T-helper 2 cell (primary cell): ENCODE results near the gene WNT3.
A peak's percentile ranks its signal among the peaks of the same experiment; 100 is the strongest.

Source experiments
- DNase-seq, 5 experiments: peaks; one replicate each; pipeline versions ENCODE4 v3.0.0 to v3.0.0-alpha.2; 2012 to 2022

Gene WNT3

DNA sequence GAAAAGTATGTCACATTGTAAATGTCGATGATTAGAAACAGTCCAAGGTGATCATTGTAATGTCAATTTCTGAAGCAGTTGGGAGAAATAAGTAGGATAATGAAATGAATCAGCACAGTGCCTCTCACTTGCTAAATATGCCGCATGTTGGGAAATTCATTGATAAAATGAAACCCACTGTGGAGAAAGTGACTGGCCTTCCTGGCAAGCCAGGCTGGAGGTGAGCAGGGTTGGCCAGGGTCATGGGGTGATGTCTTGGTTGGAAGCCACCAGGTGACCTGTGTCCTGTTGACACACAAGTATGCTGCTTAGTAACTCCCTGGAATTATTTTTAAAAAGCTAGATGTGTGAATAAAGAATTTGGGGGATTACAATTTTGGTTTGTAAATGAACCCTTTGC is 18.0 kb upstream of the WNT3 start:
- DNase-seq = no peak

DNA sequence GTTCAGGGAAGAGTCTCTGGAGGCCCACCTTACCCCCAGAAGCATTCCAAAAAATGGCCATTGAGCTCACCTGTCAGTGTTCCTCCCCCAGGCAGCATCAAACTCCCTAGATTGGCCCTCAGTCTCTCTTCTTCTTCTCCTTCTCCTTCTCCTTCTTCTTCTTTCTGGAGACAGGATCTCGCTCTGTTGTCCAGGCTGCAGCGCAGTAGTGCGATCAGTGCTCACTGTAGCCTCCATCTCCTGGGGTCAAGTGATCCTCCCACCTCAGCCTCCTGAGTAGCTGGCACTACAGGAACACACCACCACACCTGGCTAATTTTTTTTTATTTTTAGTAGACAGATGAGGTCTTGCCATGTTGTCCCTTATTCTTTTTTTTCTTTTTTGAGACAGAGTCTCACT is 16.4 kb upstream of the WNT3 start:
- DNase-seq = no peak

DNA sequence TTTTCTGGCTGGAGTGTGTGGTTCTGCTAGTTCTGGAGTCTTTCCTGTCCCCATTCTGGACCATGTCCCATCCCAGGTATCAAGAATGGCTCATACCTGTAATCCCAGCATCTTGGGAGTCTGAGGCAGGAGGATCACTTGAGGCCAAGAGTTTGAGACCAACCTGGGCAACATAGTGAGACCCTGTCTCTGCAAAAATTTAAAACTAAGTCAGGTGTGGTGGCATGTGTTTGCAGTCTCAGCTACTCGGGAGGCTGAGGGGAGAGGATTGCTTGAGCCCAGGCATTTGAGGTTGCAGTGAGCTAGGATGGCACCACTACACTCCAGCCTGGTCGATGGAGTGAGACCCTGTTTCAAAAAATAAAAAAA is 15.3 kb upstream of the WNT3 start:
- no peak for DNase-seq

DNA sequence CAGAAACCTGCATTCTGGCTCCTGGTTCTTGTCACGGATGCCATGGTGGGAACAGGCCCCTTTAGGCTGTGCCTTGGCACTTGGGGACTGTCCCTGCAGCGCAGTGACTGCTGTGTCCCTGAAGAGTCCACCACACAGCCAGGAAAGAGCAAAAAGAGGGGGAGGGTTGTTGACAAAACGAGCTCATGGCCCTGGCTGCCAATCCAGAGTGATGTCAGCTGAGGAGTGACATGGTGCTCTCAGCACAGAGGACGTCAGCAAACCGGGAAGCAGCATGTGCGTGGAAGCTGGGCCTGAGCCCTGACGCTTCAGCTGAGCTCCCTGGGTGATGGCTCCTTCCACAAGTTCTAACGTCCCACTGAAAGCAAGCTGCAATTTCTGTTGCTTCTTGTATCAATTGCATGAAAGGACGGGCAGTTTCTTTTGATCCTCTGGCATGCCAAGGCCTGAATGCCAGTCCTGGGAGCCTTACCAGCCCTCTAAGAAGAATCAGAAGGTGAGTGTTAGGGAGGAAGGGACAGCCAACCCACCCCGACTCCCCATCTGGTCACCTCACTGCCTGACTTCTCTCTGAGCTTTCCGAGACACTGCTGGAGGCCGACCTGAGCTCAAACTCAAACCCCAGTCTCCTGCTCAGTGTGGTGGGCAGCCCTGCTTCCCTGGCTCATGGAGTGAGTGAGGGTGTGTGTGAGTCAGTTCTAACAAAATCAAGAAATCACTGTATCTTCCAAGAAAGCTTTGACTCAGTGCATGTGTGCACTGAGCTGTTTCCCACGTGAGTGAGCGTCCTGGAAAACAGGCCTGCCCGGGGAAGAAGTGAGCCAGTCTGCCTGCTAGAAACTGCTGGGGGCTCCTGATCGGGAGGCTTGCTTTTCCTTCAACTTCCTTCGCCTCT is 14.7 kb upstream of the WNT3 start:
- DNase-seq = no peak

DNA sequence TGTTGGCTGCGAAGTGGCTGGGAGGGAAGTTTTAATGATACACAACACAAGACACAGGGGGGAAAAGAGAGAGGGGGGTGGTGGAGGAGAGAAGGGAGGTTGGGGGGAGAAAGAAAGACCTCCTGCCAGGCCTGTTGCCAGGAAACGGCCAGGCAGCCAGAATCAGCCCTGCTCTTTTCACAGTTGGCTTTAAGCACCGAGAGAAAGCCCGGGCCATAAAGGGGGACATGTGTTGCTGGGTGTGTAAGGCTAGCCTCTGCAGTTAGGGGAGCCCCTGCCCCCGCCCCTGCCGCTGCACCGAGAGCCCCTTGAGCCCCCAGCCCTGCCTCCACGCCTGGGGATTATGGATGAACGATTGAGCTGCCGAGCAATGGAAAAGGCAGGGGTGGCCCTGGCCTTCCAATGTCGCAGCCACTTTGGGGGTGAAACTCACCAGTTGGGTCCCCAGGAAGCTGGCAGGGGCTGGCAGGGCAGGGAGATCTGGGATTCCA is 13.9 kb upstream of the WNT3 start:
- no peak for DNase-seq

DNA sequence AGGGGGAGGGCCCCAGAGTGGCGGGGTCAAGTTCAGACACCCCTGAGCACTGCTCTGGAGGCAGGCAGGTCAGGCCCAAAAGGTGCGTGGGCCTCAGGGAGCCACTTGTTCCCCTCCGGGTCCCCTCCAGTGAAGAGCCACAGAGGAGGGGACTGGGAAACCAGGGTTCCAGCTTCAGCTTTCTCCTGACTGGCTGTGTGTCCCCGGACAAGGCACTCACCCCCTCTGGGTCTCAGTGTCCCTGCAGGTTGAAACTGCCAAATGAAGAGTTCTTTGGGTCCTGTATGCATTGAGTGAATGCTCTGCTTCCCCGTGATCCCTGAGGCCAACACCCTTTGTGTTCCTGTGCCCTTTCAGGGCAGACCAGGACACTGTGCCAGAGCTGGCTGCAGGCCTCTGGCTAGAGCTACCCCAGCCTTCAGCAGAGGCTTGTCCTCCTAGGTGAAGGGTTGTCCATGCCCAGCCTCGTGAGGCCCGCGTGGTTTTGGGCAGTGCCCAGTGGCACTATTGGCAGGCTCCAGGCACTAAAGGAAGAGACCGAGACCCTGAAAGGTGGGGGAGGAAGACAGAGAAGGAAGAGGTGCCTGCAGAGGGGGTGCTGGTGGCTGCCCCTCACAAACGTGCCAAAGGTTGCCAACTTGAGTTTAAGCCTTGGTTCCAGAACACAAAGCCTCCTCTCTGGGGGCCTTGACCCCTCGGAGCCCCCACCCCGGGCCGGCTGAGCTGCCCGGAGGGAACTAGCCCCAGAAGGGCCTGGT is 13.3 kb upstream of the WNT3 start:
- DNase-seq = no peak

DNA sequence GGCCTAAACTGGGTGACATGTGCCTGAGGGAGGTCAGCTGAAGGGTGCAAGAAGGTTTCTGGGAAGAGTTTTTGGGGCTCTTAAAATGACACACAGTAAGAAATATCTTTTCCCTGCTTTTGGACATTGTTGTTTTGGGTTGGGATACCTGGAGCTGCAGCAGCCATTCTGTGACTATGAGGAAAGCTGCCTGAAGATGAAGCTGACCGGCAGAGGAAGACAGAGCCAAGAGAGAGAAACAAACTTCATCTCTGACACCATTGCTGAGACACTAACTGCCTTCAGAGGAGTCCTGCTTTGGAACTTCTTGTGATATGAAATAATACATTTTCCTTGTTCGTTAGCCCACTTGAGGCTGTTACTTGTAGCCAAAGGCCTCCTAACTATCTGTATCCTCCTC is 8.8 kb upstream of the WNT3 start:
- no peak for DNase-seq

DNA sequence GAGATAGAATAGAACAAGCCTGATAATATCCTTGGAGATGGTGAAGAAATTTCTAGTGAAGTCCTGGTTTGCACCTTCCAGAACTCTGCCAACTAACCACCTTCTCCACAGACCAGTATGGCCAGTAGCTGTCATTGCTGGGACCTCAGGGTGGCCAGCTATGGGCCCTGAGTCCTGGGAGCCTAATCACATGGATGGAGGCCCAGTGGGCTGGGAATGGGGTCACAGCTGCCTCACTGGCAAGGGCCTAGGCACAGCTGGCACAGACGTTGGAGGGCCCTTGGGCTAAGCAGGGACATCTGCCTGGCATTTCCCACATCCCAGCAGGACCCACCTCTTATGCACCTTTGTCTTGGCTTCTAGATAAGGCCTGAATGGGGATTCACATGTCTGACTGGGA is 7.6 kb upstream of the WNT3 start:
- DNase-seq = no peak

DNA sequence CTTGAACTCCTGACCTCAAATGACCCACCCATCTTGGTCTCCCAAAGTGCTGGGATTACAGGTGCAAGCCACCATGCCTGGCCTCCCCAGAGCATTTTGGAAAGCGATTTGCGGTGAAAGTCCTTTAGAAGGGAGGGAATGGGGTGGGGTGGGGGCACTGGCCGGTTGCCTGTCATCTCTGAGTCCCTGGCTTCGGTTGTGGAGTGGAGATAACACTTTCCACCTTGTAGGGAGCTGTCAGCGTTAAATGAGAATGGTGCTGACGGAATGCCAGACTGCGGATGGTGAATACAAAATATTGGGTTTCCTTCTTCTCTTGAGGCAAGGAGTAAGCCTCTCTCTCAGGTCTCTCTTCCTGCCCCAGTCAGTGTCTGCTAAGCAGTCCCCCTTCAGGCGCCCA is 5.2 kb upstream of the WNT3 start:
- no peak for DNase-seq

DNA sequence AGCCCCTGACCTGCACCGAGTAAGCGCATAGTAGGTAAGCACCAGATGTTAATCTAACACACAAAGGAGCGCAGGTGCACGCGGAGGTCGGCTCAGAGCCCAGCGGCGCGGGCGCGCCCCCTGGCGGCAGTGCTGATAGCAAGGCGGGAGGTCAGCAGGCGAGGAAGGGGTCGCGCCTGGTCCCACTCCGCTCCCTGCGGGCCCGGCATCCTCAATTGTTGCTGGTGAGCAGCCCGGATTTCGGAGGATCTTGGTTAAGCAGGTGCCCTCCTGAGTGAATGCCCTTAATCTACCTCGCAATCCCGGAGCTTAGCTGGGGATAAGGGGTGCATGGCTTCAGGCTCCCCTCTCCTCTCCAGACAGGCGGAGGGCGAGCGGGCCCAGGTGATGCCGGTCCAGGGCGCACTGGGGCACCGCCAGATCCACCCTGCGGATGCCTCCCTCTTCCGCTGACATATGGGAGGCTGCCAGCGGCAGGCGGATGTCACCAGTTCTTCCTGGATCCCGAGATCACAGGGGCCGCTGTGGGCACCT is 4.0 kb upstream of the WNT3 start:
- DNase-seq = peak in 2 of 5 experiments; percentile 10 to 27

DNA sequence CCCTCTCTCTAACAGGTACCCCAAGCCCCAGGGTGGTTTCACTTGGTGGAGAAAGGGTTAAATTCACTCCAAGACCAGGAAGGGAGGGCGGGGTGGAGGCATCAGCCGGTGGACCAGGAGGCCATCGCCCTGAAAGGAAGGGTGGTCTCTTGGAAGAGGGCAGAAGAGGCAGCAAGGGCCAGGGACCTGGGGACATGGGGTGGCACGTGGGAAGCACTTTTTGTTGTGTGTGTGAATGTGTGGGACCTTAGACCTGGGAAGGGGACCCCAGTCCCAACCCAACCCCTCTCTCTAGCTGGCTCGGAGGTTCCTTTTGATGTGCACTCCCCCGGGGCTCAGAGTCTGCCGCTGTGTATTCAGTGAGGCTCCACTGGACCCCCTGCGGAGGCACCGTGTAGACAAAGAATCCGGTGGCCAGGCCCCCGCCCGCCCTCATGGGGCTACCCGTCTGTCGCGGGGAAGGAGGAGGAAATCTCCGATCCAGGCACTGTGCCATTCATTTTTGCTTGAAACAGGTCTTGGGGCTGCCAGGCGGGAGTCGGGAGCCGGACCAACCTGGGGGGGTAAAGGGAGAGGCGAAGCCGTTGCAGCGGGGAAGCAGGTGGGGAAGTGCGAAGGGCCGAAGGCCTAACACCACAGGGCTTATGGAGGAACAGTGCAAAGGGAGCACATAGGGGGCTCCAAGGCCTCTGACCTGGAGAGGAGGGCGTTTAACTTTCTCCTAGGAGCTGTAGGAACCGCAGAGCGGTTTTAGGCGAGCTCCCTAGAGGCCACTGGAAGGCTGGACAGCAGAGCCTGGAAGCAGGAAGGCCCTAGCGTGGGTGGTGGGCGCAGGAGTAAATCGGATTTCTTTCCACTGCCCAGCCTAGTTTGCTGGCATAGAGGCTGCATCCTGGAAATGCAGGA is 3.2 kb upstream of the WNT3 start:
- DNase-seq = no peak

DNA sequence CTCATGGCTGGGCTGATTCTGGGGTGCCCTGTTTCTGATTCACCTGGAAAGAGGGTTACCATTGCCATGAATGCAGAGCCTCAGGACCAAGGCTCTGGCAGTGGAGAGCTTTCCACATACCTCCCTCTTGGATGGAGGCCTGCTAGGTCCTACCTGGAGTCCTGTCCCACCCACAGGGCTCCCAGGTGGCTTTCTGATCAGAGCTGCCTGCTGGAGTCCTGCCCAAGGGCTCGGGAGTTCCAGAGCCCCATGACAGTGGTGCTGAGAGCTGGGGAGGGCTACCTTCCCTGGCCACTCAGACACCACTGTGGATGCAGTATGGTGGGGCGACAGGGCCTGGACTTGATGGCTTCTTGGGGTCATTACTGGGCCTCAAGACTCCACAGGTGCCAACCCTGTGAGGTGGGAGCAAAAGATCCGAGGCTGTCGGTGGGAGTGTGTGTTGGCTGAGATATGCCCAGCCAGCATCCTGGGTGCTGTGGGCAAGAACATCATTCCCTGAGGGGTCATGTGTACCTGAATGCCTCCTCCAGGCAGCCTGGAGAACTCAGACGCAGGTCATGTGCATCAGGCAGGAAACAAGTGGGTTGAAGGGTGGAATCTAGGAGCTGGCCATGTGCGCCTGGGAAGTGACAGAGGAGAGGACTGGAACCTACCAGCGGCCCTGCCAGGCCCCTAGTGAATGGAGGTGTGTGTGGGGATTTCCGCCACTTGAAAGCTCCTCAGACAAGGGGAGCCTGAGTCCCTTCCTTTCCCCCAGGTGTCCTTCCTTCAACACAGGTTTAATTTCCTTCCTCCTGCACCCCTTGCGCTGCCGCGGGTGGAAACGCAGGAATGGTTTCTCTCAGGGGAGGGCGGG is 2.3 kb upstream of the WNT3 start:
- DNase-seq = no peak

DNA sequence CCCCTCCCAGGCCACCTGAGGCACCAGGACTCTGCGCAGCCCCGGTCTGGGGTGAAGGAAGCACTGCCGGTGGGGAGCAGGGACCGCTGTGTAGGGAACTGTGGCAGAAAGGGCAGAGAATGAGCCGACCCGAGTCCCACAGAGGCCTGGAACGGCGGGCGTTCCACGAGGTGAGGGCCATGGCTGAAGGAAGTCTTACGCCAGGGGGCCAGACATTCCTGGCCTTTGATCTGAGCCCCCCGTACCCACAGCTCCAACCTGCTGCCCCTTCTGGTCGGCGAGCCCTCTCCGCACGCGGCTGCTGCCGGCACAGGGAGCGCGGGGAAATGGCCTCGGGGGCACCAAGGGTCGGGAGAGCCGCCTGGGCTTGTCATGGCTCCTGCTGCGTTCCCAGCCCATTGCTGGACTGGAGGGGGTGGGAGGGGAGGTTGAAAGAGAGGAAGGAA is 1.4 kb upstream of the WNT3 start:
- no peak for DNase-seq

DNA sequence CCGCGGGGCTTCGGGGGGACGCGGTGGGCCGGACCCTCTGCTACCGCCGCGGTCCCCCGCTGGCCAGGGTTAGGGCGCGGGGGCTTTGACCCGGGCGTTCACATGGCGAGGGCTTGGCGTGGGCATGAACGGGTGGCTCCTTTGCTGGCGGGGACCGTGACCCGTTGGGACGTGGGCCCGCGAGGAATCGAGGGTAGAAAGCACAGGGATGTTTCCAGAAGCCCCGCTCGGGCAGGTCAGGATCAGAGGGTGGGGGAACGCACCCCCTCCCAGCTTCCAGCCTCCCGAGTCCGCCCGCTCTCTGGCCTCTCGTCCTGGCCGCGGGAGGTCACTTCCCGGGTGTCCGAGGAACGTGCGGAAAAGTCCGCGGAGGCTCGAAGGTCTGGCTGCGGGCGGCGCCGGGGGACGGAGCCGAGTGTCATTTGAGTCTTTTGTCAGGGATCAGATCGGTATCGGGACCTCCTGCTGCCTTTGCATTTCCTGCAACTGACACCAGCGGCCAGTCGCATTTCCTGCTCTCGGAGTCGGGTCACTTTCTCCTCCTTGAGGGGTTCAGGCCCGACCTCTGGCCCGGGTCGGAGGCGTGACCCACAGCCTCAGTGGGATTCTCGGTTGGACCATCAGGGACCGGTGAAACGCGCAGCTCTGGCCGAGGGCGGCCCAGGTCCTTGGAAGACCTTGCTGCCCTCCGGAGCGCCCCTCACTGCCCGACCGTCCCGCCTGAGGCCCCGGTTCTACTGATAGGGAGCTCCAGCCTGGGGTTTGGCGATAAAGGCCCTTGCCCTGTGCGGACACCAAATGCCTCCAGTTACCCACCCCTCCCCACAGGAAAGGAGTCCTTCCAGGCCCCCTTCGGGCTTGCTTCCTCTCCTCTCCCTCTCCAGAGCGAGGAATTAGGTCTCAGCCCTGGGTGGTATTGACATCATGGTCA is 702 bp upstream of the WNT3 start:
- DNase-seq = no peak

DNA sequence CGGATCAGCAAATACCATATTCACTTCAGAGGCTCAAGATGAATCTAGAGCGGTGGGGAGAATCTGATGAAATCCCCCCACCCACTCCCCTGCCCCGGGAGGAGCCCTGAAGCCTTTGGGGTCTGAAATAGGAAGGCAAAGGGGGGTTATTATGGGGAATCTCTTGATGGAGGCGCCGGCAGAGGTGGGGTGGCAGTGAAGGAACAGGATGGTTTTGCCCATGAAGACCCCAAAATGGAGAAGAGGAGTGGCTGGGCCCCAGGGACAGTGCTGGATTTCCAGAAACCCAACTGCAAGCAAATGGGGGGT is 637 bp downstream of the WNT3 start:
- no peak for DNase-seq

DNA sequence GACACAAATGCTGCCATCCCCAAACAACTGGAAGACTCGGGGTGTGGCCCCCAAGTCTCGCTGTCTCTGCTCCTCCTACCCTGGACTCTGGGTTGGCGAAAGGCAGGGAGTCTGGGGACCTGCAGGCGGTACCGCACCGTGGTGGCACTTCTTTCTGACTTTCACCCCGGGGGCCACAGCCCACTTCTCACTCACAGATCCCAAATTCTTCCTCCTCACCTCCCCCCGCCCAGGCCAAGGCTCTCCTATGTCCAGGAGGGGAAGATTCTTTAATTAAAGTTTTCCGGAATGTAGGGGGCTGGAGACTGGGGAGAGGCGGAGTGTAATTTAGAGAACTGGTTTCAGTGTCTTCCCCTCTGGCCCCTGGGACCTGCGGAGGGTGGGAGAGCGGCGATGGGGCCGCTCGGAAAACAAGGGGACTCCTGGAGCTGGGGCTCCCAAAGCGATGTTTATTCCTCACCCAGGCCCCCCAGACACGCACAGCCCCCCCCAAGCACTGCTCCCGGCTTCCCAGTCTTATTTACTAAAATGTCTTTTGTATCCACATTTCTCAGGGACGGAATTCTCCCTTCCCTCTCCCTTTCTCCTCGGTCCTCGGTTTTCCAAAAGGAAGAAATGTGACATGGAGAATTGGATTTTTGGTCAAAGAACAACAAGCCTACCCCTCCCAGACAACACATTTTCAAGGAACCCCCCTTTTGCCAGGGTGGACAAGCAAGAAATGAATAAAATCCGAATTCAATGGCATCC is 1.2 kb downstream of the WNT3 start:
- no peak for DNase-seq

DNA sequence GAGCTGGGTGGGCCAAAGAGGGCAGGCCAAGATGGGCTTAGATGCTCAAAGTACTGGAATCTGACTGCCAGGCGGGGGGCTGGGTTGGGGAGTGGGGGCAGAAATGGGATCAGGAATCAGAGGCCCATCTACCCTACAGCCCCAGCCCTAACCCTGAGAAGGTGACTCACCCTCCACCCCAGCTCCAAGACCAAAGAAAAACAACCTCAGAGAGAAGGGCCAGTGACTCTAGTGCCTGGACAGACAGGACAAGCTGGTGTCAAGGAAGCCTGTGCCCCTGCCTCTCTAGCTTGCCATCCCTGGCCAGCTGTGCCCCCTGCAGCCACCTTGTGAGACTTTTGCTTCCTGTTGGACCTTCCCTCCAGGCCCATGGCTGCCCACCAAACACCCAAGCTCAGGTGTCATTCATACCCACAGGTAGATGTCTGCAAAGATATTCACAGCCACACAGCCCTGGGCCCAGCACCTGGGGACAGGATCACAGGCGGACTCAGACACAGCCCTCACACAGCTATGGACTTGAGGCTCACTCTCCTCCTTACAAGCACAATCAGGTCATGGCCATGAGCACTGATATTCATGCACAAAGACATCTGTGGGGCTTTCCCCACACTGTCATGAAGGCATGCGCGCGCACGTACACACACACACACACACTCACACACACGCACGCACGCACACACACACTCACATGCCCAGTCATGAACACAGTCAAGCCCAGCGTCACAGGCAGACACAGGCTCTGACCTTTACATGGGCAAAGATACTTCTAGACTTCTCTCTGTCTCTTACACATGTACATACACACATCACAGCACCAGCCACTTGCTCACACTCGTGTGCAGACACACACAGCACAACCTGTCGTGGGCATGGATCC is 2.8 kb downstream of the WNT3 start:
- DNase-seq = no peak

DNA sequence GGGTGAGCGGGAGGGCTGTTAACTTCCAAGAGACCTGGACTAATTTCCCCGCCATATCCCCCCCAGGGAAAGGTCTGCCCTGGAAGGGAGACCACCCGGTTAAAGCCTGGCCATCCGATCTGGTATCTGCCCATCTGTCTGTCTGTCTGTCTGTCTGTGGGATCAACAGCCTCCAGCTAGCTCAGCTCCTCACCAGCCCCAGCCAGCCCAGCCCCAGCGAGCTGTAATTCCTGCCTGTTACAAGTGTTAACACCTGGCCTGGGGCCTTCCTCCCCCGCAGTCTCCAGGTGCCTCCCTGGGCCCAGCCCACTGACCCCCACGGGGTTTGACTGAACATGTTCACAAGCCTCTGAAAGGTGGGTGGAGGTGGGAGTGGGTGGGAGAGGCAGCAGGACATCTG is 4.0 kb downstream of the WNT3 start:
- DNase-seq = no peak

DNA sequence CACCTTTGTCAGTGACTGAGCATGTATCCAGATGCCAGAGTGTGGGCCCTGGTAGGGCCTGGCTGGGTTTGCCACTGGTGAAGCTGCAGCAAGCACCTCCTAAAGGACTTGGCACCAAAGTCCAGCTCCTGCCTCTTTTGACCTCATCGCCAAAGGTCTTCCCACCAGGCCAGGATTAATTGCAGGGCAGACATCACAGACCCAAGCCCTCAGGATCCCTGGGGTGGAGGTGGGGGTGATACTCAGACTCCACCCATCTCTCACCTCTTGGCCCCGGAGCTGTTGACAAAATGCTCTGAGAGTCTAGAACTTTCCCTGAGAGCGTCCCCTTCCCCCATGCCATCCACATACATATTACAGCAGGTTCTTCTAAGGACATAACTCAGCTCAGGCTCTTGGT is 4.6 kb downstream of the WNT3 start:
- DNase-seq = no peak
